Kidney (tissue), 14 donors: ENCODE data around the gene DHCR24. TPM values are rescaled to one million over a fixed set of nuclear protein-coding genes. Genes with fewer than 3 reads are reported as not detected.

Experiments used
- DNase-seq, 5 donors: peaks; one replicate each; pipeline ENCODE4 v3.0.0-alpha.2; 2013 to 2020
- FAIRE-seq: peaks from 2 replicates; lab custom pipeline; 2012; peaks lifted over from hg19 to GRCh38; lab: Jason Lieb, UNC
- H3K27ac ChIP-seq, 2 donors: one replicate each; pipeline ENCODE4 v1.7.0; 2013; ENCODE audit warnings: low read depth in 2 of 2, low read length in 2 of 2, inconsistent platforms in 1 of 2
- H3K27me3 ChIP-seq: one replicate; pipeline ENCODE4 v1.7.1; 2013; ENCODE audit warnings: low read length, inconsistent platforms; ENCODE audit not compliant: control insufficient read depth, insufficient read depth
- H3K36me3 ChIP-seq, 3 donors: one replicate each; pipeline versions ENCODE4 v1.7.0 to v1.7.1; 2013; ENCODE audit warnings: low read length in 3 of 3, control low read depth in 1 of 3, inconsistent platforms in 1 of 3; ENCODE audit not compliant: insufficient read depth in 3 of 3, control insufficient read depth in 2 of 3
- H3K4me1 ChIP-seq, 3 donors: one replicate each; pipeline versions ENCODE4 v1.7.0 to v1.7.1; 2013; ENCODE audit warnings: low read length in 3 of 3, inconsistent platforms in 1 of 3, low read depth in 1 of 3; ENCODE audit not compliant: control insufficient read depth in 2 of 3, insufficient read depth in 2 of 3
- H3K4me3 ChIP-seq, 3 donors: one replicate each; pipeline versions ENCODE4 v1.7.0 to v1.8.1; 2013; ENCODE audit warnings: low read length in 3 of 3, control low read depth in 1 of 3, inconsistent platforms in 1 of 3
- H3K9ac ChIP-seq, 3 donors: one replicate each; pipeline versions ENCODE4 v1.7.0 to v1.7.1; 2013; ENCODE audit warnings: low read length in 3 of 3, control low read depth in 1 of 3, inconsistent platforms in 1 of 3
- H3K9me3 ChIP-seq, 3 donors: one replicate each; pipeline versions ENCODE4 v1.7.0 to v1.7.1; 2013; ENCODE audit warnings: low read length in 3 of 3, control low read depth in 1 of 3, inconsistent platforms in 1 of 3; ENCODE audit not compliant: control insufficient read depth in 2 of 3, insufficient read depth in 1 of 3
- CTCF ChIP-seq: IDR thresholded peaks from 3 replicates; pipeline ENCODE4 v1.5.1; 2012; ENCODE audit warnings: mild to moderate bottlenecking, moderate library complexity, borderline replicate concordance; ENCODE audit not compliant: insufficient read depth; ENCODE audit errors: extremely low read depth
- intact Hi-C: fragments of 100-400 bp; cut with DNase I; formaldehyde crosslinking; loops from one replicate; pipeline ENCODE4 v1.11.1; 2022
- polyA plus RNA-seq: library from polyadenylated mRNA; stranded (reverse); fragments of 350-450 nt; fragmentation: Illumina TruSeq; extraction: RNeasy Lipid Tissue Mini Kit (QIAGEN cat#74804); gene quantifications from one replicate; pipeline ENCODE4 v1.2.3, GENCODE V29; 2014; ENCODE audit warnings: low read depth, low replicate concordance; ENCODE audit not compliant: insufficient read depth
- total RNA-seq: library from RNA; stranded (reverse); fragmentation: NEBNext Ultra II Directional; extraction: Animal tissue kit (Norgen Biotek cat#: 25700); gene quantifications from one replicate; pipeline ENCODE4 v1.2.1, GENCODE V29; 2021
- donor health status: control.
- donor health status: control.
- donor health status: control.
- donor health status: control.
- donor health status: control.
- donor health status: DM: yes; HTN: yes; CAD: no.
- donor health status: Normal renal cell carcinoma (clear cell type).

The DHCR24 gene
- total and polyA plus RNA-seq, 2 donors from 2014 or later: 33.7 to 91.7 TPM

DNA sequence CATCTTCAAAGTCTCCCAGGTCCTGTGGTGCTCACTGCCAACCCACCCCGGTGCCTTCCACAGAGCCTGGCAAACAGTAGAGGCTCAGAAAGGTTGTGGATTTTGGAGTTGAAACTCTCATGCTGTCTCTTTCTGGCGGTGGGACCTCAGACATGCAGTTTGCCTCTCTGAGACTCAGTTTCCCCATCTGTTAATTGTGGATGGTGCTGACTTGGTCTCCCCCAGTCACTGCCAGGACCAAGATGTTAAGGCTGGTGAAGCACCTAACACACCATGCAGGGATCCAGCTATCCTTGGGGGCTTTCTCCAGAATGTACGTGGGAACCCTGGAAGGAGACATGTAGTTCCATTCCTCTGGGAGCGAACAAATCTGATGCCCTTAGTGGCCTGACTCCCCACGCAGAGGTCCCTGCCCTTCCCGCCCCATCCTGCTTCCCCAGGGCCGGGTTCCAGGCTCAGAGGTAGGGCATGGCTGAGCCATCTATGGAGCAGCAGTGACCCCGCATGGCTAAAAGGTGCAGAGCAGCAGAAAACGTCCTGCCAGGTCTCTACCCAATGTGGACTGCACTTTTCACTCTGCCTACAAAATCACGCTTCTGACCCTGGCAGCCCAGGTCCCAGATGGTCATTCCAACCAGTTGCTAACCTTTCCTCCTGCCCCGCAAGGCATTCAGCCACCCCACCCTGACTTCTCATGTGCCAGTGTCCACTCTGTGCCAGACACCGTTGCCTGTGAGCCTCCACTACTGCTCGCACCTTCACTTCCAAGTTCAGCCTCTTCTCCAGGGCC, 76.6 kb downstream of the DHCR24 start:
- no peak overlapping the region for H3K4me3 ChIP-seq
- no peaks in the 10 kb centered on the region for H3K4me1 ChIP-seq
- intact Hi-C loops: no loop called here
- DNase-seq (peak in 4 of 5 donors; percentile 75 to 78 (median 76)), FAIRE-seq (no peak)
- TF ChIP-seq CTCF: peak; percentile 88
- no peak overlapping the region for H3K9ac ChIP-seq
- H3K27ac ChIP-seq: no peak overlapping the region
- no peaks in the 10 kb centered on the region for H3K36me3 ChIP-seq
- H3K9me3 ChIP-seq: no peaks in the 10 kb centered on the region
- H3K27me3 ChIP-seq: no peaks in the 10 kb centered on the region

GRCh38 chr1:54809496-54810074, 77.4 kb downstream of the DHCR24 start:
- intact Hi-C loops: no loop called here

DNA sequence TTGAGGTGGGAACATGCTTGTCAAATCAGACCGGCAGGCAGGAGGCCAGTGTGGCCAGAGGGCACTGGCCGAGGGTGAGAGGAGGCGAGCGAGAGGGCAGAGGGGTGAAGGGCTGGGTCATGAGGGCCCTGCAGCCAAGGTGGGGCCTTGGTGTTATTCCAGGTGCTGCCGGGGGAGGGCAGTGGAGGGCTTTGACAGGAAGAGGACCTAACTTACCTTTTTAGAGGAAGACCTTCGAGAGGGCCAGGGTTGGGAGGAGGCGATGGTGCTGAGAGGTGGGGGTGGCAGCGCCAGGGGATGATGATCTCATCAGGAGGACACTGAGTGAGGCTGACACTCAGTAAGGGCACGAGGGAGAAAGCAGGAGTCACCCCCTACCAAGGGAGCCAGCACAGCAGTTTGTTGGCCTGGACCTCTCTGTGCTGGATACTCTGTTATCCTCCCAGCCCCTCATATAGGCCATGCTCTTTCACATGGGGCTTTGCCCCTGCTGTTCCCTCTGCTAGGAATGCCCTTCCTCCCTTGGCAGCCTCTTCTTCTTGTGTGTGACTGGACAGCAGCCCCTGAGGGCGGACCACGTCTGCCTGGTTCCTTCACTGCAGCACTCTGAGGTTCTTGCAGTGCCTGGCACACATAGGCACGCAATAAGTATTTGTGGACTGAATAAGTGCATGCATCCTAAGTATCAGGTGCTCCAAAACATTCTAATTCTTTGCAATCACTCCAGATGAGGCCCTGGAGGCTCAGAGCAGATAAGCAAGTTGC, 78.4 kb downstream of the DHCR24 start:
- H3K27me3 ChIP-seq: no peaks in the 10 kb centered on the region
- no peaks in the 10 kb centered on the region for H3K36me3 ChIP-seq
- no peak overlapping the region for H3K27ac ChIP-seq
- H3K9ac ChIP-seq: no peak overlapping the region
- no peak overlapping the region for H3K4me3 ChIP-seq
- DNase-seq: peak in 1 of 5 donors; percentile 32
- intact Hi-C loops: no loop called here
- H3K4me1 ChIP-seq: peaks cover 0 to 10% (median 5%) of the 10 kb centered on the region in 3 donors
- no peaks in the 10 kb centered on the region for H3K9me3 ChIP-seq
- FAIRE-seq: no peak
- no peak for TF ChIP-seq CTCF

More at GRCh38 chr1:54809496-54810074, 77.4 kb downstream of the DHCR24 start:
- Histone ChIP-seq H3K4me3 (no peak overlapping the region), H3K4me1 (peaks cover 0 to 5% (median 0%) of the 10 kb centered on the region in 3 donors), H3K9ac (no peak overlapping the region), H3K9me3 (no peaks in the 10 kb centered on the region), H3K27me3 (no peaks in the 10 kb centered on the region), H3K27ac (no peak overlapping the region), H3K36me3 (no peaks in the 10 kb centered on the region)
- peak in 1 of 5 donors; percentile 36 for DNase-seq
- no peak for FAIRE-seq
- TF ChIP-seq CTCF: no peak
